Ovary (tissue), 3 donors: ENCODE data around the gene ERMP1.

Experiments
- POLR2A ChIP-seq: fragments of 450-650 bp; IDR thresholded peaks from one replicate; pipeline ENCODE4 v1.6.1; 2017; ENCODE audit warnings: antibody characterized with exemption, mild to moderate bottlenecking, moderate library complexity
- TF ChIP-seq, protein P1 (sequence below), 3 donors: fragments of 450-650 bp in 2 of 3; fragments of 200-600 bp in 1 of 3; IDR thresholded peaks; one replicate each; pipeline versions ENCODE4 v1.5.1 to v1.8.0; 2016 to 2022; ENCODE audit warnings: antibody characterized with exemption in 3 of 3, mild to moderate bottlenecking in 1 of 3
- donor health status: DM: no; HTN: no; CAD: no.

GRCh38 chr9:5852987-5853386 is 20.1 kb upstream of the ERMP1 start:
- TF ChIP-seq, protein P1, sequence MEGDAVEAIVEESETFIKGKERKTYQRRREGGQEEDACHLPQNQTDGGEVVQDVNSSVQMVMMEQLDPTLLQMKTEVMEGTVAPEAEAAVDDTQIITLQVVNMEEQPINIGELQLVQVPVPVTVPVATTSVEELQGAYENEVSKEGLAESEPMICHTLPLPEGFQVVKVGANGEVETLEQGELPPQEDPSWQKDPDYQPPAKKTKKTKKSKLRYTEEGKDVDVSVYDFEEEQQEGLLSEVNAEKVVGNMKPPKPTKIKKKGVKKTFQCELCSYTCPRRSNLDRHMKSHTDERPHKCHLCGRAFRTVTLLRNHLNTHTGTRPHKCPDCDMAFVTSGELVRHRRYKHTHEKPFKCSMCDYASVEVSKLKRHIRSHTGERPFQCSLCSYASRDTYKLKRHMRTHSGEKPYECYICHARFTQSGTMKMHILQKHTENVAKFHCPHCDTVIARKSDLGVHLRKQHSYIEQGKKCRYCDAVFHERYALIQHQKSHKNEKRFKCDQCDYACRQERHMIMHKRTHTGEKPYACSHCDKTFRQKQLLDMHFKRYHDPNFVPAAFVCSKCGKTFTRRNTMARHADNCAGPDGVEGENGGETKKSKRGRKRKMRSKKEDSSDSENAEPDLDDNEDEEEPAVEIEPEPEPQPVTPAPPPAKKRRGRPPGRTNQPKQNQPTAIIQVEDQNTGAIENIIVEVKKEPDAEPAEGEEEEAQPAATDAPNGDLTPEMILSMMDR (IDR thresholded peaks at IDR 0.05), result no peak
- no peak for TF ChIP-seq POLR2A
